Measurements from ENCODE around the gene GRAMD2B.

Gene GRAMD2B

DNA sequence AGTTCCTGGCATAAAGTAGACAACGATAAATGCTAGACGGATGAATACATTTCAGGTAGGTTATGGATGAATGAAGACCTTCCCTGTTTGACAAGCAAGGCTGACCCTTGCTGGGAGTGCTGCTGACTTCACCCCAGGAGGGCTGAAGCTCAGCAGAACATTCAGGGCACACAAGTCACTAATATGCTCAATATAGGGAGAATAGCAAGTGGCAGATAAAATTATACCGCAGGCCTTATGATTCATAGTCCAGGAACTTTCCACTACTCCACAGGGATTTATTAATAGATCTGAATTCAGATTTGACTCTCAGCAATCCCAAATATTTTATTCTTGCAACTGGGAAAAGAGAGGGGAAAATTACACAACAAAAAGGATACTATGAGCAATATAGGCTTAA is 38.2 kb upstream of the GRAMD2B start:
- no peak overlapping the region for H3K4me3 ChIP-seq (ENCODE audit: low read depth, low read length)
- peak; percentile 78 for DNase-seq (ENCODE audit: low read depth)
- TF ChIP-seq, protein P1, sequence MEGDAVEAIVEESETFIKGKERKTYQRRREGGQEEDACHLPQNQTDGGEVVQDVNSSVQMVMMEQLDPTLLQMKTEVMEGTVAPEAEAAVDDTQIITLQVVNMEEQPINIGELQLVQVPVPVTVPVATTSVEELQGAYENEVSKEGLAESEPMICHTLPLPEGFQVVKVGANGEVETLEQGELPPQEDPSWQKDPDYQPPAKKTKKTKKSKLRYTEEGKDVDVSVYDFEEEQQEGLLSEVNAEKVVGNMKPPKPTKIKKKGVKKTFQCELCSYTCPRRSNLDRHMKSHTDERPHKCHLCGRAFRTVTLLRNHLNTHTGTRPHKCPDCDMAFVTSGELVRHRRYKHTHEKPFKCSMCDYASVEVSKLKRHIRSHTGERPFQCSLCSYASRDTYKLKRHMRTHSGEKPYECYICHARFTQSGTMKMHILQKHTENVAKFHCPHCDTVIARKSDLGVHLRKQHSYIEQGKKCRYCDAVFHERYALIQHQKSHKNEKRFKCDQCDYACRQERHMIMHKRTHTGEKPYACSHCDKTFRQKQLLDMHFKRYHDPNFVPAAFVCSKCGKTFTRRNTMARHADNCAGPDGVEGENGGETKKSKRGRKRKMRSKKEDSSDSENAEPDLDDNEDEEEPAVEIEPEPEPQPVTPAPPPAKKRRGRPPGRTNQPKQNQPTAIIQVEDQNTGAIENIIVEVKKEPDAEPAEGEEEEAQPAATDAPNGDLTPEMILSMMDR (conservative IDR thresholded peaks at IDR 0.05; ENCODE audit: low read depth, low read length): no peak

DNA sequence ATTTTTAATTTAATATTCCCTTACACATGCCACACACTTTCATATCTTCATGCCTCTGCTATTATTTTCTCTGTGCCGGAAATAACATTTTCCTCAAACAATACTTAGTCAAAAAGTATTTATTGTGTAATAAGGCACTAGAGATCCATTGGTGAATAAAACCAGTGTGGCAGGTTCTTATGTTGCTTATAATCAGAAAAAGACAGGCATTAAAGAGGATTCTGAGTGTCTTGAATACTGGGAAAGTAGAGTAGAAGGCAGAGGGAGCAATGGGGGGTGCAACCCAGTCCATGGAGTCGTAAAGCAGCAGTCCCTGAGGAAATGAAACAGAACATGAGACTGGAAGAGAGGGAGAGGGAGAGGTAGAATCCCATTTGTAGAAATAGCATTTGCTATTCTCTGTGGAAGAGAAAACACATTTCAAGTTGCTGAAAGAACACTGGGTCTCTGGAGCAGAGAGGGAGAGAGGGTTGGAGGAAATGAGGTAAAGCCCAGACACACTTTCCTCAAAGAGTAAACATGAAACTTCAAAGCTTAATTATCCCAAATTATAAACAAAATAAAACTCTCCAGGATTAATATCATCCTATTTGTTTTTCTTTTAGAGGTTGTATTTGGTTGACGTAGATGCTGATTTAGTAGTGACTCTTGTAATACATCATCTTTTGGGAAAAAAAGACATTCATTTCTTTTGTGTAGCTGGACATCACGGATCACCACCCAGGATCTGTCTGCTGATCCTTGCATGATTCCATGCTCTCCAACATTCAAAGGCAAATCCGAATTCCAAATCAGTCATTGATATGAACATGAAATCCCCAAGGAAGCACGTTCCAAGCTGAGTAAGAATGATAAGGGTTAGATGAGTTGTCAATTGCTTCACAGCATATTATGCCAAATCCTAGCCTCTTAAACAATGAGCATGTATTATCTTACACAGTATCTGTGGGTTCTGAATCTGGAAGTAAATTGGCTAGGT is 37.4 kb upstream of the GRAMD2B start:
- no peak for DNase-seq (ENCODE audit: low read depth)
- TF ChIP-seq, protein P1 (conservative IDR thresholded peaks at IDR 0.05; ENCODE audit: low read depth, low read length): no peak
- H3K4me3 ChIP-seq (ENCODE audit: low read depth, low read length): no peak overlapping the region

DNA sequence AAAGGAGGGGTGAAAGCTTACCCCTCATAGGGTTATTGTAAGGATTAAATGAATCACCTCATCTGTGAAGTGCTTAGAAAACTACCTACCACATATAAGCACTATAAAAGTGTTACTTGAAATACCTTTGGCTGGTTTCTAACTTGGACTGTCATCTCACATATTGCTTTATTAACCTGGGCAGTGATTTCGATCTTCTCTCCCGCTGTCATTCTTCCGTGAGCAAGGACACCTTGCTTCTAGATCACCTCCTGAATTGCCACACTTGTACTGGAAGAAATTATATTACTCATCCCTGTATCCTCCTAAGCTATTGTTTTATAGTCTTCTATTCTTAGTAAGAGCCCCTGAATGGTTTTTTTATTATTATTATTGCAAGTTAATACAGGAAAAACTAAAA is 34.0 kb upstream of the GRAMD2B start:
- TF ChIP-seq, protein P1 (conservative IDR thresholded peaks at IDR 0.05; ENCODE audit: low read depth, low read length): no peak
- no peak for DNase-seq (ENCODE audit: low read depth)
- H3K4me3 ChIP-seq (ENCODE audit: low read depth, low read length): no peak overlapping the region

DNA sequence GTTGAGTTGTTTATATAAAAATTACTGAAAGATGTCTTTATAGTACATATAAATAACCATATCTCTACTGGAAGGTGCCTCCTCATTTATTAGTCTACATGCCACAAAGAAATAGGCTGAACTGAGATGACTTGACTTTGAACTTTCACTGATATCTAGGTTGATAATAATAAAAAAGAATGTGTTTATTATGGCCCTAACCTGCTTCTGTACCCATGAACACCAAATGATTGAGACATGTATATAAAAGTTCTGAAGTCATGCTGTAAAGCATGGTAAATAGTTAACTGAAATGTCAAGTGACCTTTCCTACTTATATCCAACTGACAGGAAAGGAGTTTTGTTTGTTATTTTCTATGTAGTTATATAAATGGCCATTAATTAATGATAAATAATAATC is 33.2 kb upstream of the GRAMD2B start:
- no peak for DNase-seq (ENCODE audit: low read depth)
- TF ChIP-seq, protein P1 (conservative IDR thresholded peaks at IDR 0.05; ENCODE audit: low read depth, low read length): no peak
- H3K4me3 ChIP-seq (ENCODE audit: low read depth, low read length): no peak overlapping the region

DNA sequence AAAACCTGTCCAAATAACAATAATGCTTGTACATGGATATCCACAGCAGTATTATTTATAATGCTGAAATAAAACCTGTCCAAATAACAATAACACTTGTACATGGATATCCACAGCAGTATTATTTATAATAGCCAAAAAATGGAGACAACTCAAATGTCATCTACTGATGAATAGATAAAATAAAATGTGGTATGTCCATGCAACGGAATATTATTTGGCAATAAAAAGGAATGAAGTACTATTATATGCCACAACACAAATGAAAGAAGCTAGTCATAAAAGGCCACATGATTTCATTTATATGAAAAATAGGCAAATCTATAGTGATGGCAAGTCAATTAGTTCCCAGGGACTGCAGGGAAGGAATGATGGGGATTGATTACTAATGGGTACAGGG is 31.8 kb upstream of the GRAMD2B start:
- no peak overlapping the region for H3K4me3 ChIP-seq (ENCODE audit: low read depth, low read length)
- no peak for DNase-seq (ENCODE audit: low read depth)
- TF ChIP-seq, protein P1 (conservative IDR thresholded peaks at IDR 0.05; ENCODE audit: low read depth, low read length): no peak

DNA sequence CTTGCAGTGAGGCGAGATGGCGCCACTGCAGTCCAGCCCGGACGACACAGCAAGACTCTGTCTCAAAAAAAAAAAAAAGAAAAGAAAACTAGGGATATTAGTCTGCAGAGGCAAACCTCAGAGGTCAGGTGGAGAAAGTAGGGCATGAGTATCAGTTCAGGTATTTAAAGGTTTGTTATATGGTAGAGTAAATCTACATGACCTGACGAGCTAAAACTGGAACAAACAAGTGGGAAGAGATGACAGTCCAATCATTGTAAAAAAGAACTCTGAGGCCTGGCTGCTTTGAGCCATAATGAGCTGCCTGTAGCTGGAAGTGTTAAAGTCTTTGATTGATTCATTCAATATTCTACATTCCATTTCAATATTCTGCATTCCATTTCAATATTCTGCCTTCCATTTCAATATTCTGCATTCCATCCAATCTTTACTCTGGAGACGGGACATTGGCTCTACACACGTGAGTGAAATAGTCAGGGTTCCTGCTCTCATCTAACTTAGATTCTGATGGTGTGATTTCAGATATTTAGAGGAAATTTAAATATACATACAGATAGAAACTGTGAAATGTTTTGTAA is 28.9 kb upstream of the GRAMD2B start:
- no peak overlapping the region for H3K4me3 ChIP-seq (ENCODE audit: low read depth, low read length)
- peak; percentile 49 for DNase-seq (ENCODE audit: low read depth)
- TF ChIP-seq, protein P1 (conservative IDR thresholded peaks at IDR 0.05; ENCODE audit: low read depth, low read length): no peak
